Measurements from ENCODE around the gene ARCN1. TPM values are rescaled to one million over a fixed set of nuclear protein-coding genes. Genes with fewer than 3 reads are reported as not detected.

The ARCN1 gene
- total and polyA plus RNA-seq, 12 donors, result 42.6 to 274 (median 104) TPM

DNA sequence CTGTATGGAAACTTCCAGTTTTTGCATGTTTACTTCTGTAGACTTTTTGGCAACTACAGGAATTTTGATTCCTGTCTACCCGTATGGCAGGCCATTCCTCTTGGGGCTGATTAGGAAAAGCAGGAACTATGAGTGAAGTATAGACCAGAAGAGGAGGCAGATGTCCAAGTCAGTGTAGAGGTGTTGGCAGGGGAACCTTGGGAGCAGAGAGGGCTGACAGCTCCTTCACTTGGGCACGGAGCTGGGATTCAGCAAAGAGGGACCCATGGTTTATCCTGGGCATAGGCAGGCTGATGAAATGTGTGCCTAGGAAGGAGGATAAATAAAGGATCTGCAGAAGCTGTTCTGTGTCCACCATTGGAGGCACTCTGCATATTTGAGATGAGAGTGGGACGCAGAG is 74.2 kb downstream of the ARCN1 start:
- intact Hi-C loops (cut with DNase I), result no loop called here
- Histone ChIP-seq H3K27me3 (no peaks in the 10 kb centered on the region), H3K4me1 (replicated peaks in 1 of 2) (peaks cover 10 to 18% of the 10 kb centered on the region in 2 donors), H3K27ac (no peak overlapping the region), H3K9me3 (replicated peaks in 1 of 3) (no peaks in the 10 kb centered on the region), H3K4me3 (no peak overlapping the region), H3K36me3 (replicated peaks in 1 of 2) (peaks cover 0 to 87% of the 10 kb centered on the region in 2 donors)
- TF ChIP-seq, protein P1, sequence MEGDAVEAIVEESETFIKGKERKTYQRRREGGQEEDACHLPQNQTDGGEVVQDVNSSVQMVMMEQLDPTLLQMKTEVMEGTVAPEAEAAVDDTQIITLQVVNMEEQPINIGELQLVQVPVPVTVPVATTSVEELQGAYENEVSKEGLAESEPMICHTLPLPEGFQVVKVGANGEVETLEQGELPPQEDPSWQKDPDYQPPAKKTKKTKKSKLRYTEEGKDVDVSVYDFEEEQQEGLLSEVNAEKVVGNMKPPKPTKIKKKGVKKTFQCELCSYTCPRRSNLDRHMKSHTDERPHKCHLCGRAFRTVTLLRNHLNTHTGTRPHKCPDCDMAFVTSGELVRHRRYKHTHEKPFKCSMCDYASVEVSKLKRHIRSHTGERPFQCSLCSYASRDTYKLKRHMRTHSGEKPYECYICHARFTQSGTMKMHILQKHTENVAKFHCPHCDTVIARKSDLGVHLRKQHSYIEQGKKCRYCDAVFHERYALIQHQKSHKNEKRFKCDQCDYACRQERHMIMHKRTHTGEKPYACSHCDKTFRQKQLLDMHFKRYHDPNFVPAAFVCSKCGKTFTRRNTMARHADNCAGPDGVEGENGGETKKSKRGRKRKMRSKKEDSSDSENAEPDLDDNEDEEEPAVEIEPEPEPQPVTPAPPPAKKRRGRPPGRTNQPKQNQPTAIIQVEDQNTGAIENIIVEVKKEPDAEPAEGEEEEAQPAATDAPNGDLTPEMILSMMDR (IDR thresholded peaks at IDR 0.05), result no peak
- no peak for TF ChIP-seq POLR2A (IDR thresholded peaks at IDR 0.05)
- WGBS, 4 donors, result 70 to 82% (median 77%) methylated on average over 3 of the region's 3 CpGs
- no peak for DNase-seq

DNA sequence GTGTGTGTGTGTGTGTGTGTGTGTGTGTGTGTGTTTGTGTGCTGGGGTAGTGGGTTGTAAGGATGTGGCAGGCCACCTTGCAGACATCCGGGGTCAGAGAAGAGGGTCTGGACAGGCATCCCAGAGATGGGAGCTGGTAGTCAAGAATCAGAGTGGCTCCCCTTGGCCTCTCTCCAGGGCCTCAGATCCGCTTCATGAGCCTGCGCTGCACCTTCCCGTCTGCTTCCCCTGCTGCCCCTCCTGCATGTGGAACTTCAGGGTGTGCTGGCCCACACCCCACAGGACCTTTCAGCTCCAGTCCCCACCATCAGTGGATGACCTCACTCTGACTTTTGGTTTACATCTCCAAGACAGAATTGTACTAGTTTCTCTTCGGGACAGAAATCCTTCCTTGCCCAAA is 76.1 kb downstream of the ARCN1 start:
- no peak for DNase-seq
- intact Hi-C loops (cut with DNase I), result no loop called here

DNA sequence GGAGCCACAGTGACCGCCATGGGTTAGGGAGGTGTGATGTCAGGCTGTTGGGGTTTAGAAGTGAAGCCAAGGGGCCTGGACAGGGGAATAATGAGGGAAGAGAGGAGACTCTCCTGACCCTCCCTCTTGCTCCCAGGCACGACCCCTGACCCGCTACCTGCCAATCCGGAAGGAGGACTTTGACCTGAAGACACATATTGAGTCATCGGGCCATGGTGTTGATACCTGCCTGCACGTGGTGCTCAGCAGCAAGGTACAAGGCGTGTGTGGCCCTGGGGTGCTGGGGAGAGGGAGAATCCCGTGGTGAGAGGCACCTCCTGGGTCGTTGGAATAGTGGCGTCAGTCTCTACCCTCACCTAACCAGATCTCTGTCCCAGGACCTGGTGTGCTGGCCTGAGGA is 77.7 kb downstream of the ARCN1 start:
- Histone ChIP-seq H3K36me3 (replicated peaks in 1 of 2) (peaks cover 0 to 92% of the 10 kb centered on the region in 2 donors), H3K9me3 (replicated peaks in 1 of 3) (no peaks in the 10 kb centered on the region)
- 88 to 94% (median 93%) methylated on average over 8 to 10 of the region's 10 CpGs for WGBS, 4 donors

More for the DNA sequence above, 76.1 kb downstream of the ARCN1 start:
- no peak overlapping the region for H3K27ac ChIP-seq
- no peak for TF ChIP-seq POLR2A (IDR thresholded peaks at IDR 0.05)
- H3K4me3 ChIP-seq, result no peak overlapping the region
- H3K36me3 ChIP-seq (replicated peaks in 1 of 2), result peaks cover 0 to 91% of the 10 kb centered on the region in 2 donors
- H3K4me1 ChIP-seq (replicated peaks in 1 of 2), result peaks cover 3 to 4% of the 10 kb centered on the region in 2 donors
- H3K9me3 ChIP-seq (replicated peaks in 1 of 3), result no peaks in the 10 kb centered on the region
- WGBS, 4 donors, result 83 to 91% (median 89%) methylated on average over 5 of the region's 5 CpGs
- no peaks in the 10 kb centered on the region for H3K27me3 ChIP-seq

DNA sequence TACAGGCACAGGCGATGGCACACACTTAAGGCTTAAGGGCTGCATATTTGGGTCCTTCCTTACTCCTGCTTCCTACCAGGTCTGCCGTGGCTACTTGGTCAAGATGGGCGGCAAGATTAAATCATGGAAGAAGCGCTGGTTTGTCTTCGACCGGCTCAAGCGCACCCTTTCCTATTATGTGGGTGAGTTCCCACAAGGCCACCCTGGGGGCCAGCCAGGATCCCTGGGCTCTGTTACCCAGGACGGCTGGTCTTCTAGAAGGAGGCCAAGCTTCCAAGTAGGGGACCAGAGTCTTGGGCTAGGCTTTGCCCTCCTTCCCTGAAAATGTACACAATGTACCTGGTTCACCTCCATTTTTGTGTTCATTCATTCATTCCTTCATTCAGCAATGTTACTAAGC is 78.2 kb downstream of the ARCN1 start:
- Histone ChIP-seq H3K36me3 (replicated peaks in 1 of 2) (peaks cover 0 to 92% of the 10 kb centered on the region in 2 donors), H3K4me3 (no peak overlapping the region), H3K27me3 (no peaks in the 10 kb centered on the region), H3K4me1 (replicated peaks in 1 of 2) (no peaks in the 10 kb centered on the region), H3K9me3 (replicated peaks in 1 of 3) (no peaks in the 10 kb centered on the region), H3K27ac (no peak overlapping the region)
- no peak for DNase-seq
- intact Hi-C loops (cut with DNase I), result no loop called here
- WGBS, 4 donors, result 92 to 96% (median 94%) methylated on average over 6 to 8 of the region's 8 CpGs
- TF ChIP-seq POLR2A (IDR thresholded peaks at IDR 0.05), result no peak
- TF ChIP-seq, protein P1 (IDR thresholded peaks at IDR 0.05), result no peak

More for the DNA sequence above, 77.7 kb downstream of the ARCN1 start:
- intact Hi-C loops (cut with DNase I), result no loop called here
- Histone ChIP-seq H3K27me3 (no peaks in the 10 kb centered on the region), H3K4me1 (replicated peaks in 1 of 2) (no peaks in the 10 kb centered on the region), H3K27ac (no peak overlapping the region), H3K4me3 (no peak overlapping the region)
- TF ChIP-seq, protein P1 (IDR thresholded peaks at IDR 0.05), result no peak
- TF ChIP-seq POLR2A (IDR thresholded peaks at IDR 0.05), result no peak
- no peak for DNase-seq

DNA sequence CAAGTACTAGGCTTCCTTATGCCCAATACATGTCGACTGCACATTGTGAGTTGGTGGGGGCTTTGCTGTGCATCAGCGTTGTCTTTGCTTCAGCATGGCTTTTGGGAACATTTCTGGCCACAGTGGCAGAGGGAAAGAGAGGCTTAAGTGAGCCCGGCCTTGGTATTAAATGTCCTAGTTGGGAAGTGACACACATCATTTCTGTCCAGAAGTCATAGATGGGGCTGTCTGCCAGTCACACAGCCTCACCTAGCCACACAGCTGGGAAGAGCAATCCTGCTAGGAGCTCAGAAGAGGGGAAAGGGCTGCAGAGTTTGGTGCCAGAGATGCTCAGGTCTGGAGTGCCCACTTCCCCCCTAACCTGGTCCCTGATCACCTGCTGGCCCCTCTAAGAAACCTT is 79.6 kb downstream of the ARCN1 start:
- Histone ChIP-seq H3K27me3 (no peaks in the 10 kb centered on the region), H3K9me3 (replicated peaks in 1 of 3) (no peaks in the 10 kb centered on the region), H3K4me3 (no peak overlapping the region), H3K4me1 (replicated peaks in 1 of 2) (no peaks in the 10 kb centered on the region), H3K36me3 (replicated peaks in 1 of 2) (peaks cover 0 to 92% of the 10 kb centered on the region in 2 donors), H3K27ac (no peak overlapping the region)
- DNase-seq, result no peak
- 85 to 96% (median 88%) methylated on average over 3 of the region's 3 CpGs for WGBS, 4 donors
- intact Hi-C loops (cut with DNase I), result no loop called here
- TF ChIP-seq, protein P1 (IDR thresholded peaks at IDR 0.05), result no peak
- no peak for TF ChIP-seq POLR2A (IDR thresholded peaks at IDR 0.05)
